HepG2 (cell line): ENCODE data around the gene BCAS3. TPM values are rescaled to one million over a fixed set of nuclear protein-coding genes. Genes with fewer than 3 reads are reported as not detected.

Source experiments
- ARID5B ChIP-seq: IDR thresholded peaks from 2 replicates; pipeline ENCODE4 v1.4.0; 2020; ENCODE audit warnings: mild to moderate bottlenecking, missing genetic modification reagents
- CBX1 ChIP-seq: IDR thresholded peaks from one replicate; pipeline ENCODE4 v1.6.1; 2016; ENCODE audit warnings: antibody characterized with exemption, low read depth
- CCAR2 ChIP-seq: fragments of 200-400 bp; formaldehyde crosslinking; optimal IDR thresholded peaks from 2 replicates; pipeline ENCODE3; 2018; ENCODE audit warnings: low read depth, mild to moderate bottlenecking, low read length, moderate library complexity
- FOXA3 ChIP-seq: IDR thresholded peaks from 2 replicates; pipeline ENCODE4 v1.6.1; 2016; ENCODE audit warnings: missing genetic modification reagents, missing compliant biosample characterization
- MLXIP ChIP-seq: sonication (generic); formaldehyde crosslinking; IDR thresholded peaks from 2 replicates; pipeline ENCODE4 v1.9.0; 2021; ENCODE audit warnings: missing genetic modification reagents, borderline replicate concordance
- NCOA2 ChIP-seq: sonication (generic); formaldehyde crosslinking; IDR thresholded peaks from 2 replicates; pipeline ENCODE4 v1.8.0; 2022; ENCODE audit warnings: inconsistent platforms
- PCBP2 ChIP-seq: fragments of 200-400 bp; formaldehyde crosslinking; optimal IDR thresholded peaks from 2 replicates; pipeline ENCODE3; 2018; ENCODE audit warnings: low read length, low read depth; ENCODE audit not compliant: poor library complexity, severe bottlenecking
- REST ChIP-seq, 2 experiments: IDR thresholded peaks; 2 replicates each; pipeline ENCODE4 v1.6.1; 2011 to 2012; ENCODE audit warnings: low read length in 2 of 2, borderline replicate concordance in 1 of 2, low read depth in 1 of 2, mild to moderate bottlenecking in 1 of 2, moderate library complexity in 1 of 2
- RNF219 ChIP-seq: sonication (generic); formaldehyde crosslinking; IDR thresholded peaks from 2 replicates; pipeline ENCODE4 v1.5.0; 2020; ENCODE audit warnings: mild to moderate bottlenecking, missing genetic modification reagents
- ZNF10 ChIP-seq: sonication (generic); formaldehyde crosslinking; IDR thresholded peaks from 2 replicates; pipeline ENCODE4 v1.4.0; 2020; ENCODE audit warnings: mild to moderate bottlenecking, low read depth, missing genetic modification reagents, borderline replicate concordance
- ZNF124 ChIP-seq: sonication (generic); formaldehyde crosslinking; IDR thresholded peaks from 2 replicates; pipeline ENCODE4 v1.4.0; 2020; ENCODE audit warnings: missing genetic modification reagents
- ZNF230 ChIP-seq: sonication (generic); formaldehyde crosslinking; IDR thresholded peaks from 2 replicates; pipeline ENCODE4 v1.4.0; 2020; ENCODE audit warnings: mild to moderate bottlenecking, missing genetic modification reagents
- ZNF691 ChIP-seq: sonication (generic); formaldehyde crosslinking; IDR thresholded peaks from 2 replicates; pipeline ENCODE4 v1.4.0; 2020; ENCODE audit warnings: missing genetic modification reagents, low read depth, mild to moderate bottlenecking, borderline replicate concordance
- polyA plus RNA-seq, 8 experiments: library from polyadenylated mRNA; depleted of rRNA in 3 of 8; stranded (reverse) in 7 of 8; unstranded in 1 of 8; fragments of >200 nt; fragmentation: Illumina TruSeq in 4 of 8; extraction: Trizol in 4 of 8; gene quantifications; 2 replicates each; pipeline versions ENCODE4 v1.2.1 to v1.2.3, GENCODE V29; 2011 to 2016; ENCODE audit warnings: low read depth in 4 of 8, missing spikeins in 1 of 8, mixed read lengths in 1 of 8; ENCODE audit not compliant: insufficient read depth in 1 of 8
- total RNA-seq, 5 experiments: library from RNA; depleted of rRNA; stranded (reverse); fragments of >200 nt; fragmentation: Illumina TruSeq; extraction: Trizol; gene quantifications; 2 replicates each; pipeline ENCODE4 v1.2.3, GENCODE V29; 2016; ENCODE audit warnings: low read depth in 1 of 5

Gene BCAS3
- total and polyA plus RNA-seq, 2 of the 13 experiments (the other 11 are each of a cell fraction or from before 2014, with no cell fraction given) = 10.7 to 11.2 TPM

GRCh38 chr17:61409301-61410112, 731.9 kb downstream of the BCAS3 start (continued):
- TF ChIP-seq ZNF691 (CRISPR knock-in tag) (no peak), PCBP2 (no peak), CCAR2 (no peak), ZNF230 (CRISPR knock-in tag) (no peak), RNF219 (CRISPR knock-in tag) (no peak), NCOA2 (CRISPR knock-in tag) (no peak), ZNF124 (CRISPR knock-in tag) (no peak), FOXA3 (no peak), CBX1 (no peak), MLXIP (CRISPR knock-in tag) (no peak), REST (IDR thresholded peaks at IDR 0.05; ENCODE audit: borderline replicate concordance in 1 of 2, low read depth in 1 of 2, low read length in 2 of 2) (no peak), ARID5B (no peak), ZNF10 (CRISPR knock-in tag) (no peak)
